Keratinocyte (primary cell): ENCODE measurements around the gene ACYP2.
"Not testable (repeated sequence)": the region's sequence is repeated elsewhere in the genome, so short reads cannot be mapped to it uniquely, and the experiment has no call there.

Experiments
- EZH2 ChIP-seq: IDR thresholded peaks from one replicate; pipeline ENCODE4 v1.6.1; 2012; ENCODE audit warnings: inconsistent platforms, mild to moderate bottlenecking, low read length, moderate library complexity
- TF ChIP-seq, protein P1 (sequence below), 3 experiments: IDR thresholded peaks in 1 of 3; conservative IDR thresholded peaks in 1 of 3; optimal IDR thresholded peaks in 1 of 3; 2 replicates in 2 of 3; 3 replicates in 1 of 3; pipeline versions ENCODE3 to v1.5.1; 2011; ENCODE audit warnings: low read length in 3 of 3, mild to moderate bottlenecking in 3 of 3, moderate library complexity in 2 of 3, control low read depth in 1 of 3, inconsistent platforms in 1 of 3; ENCODE audit not compliant: insufficient read depth in 2 of 3; ENCODE audit errors: extremely low read depth in 1 of 3

- TF ChIP-seq, protein P1, sequence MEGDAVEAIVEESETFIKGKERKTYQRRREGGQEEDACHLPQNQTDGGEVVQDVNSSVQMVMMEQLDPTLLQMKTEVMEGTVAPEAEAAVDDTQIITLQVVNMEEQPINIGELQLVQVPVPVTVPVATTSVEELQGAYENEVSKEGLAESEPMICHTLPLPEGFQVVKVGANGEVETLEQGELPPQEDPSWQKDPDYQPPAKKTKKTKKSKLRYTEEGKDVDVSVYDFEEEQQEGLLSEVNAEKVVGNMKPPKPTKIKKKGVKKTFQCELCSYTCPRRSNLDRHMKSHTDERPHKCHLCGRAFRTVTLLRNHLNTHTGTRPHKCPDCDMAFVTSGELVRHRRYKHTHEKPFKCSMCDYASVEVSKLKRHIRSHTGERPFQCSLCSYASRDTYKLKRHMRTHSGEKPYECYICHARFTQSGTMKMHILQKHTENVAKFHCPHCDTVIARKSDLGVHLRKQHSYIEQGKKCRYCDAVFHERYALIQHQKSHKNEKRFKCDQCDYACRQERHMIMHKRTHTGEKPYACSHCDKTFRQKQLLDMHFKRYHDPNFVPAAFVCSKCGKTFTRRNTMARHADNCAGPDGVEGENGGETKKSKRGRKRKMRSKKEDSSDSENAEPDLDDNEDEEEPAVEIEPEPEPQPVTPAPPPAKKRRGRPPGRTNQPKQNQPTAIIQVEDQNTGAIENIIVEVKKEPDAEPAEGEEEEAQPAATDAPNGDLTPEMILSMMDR (optimal IDR thresholded peaks at IDR 0.05 in 1 of 3, IDR thresholded peaks at IDR 0.05 in 1 of 3, conservative IDR thresholded peaks at IDR 0.05 in 1 of 3; ENCODE audit: extremely low read depth in 1 of 3, insufficient read depth in 2 of 3, low read length in 3 of 3), result not testable (repeated sequence)
- TF ChIP-seq EZH2, result not testable (repeated sequence)
Measured at GRCh38 chr2:54294665-54295064, 179.2 kb downstream of the ACYP2 start.
